OCI-LY3 (cell line): ENCODE results near the gene TAL1.
A peak's percentile ranks its signal among the peaks of the same experiment; 100 is the strongest.

Experiments used
- H2AFZ ChIP-seq: fragments of 200-600, 300-600 bp; shearing (Covaris generic); 2 replicates; pipeline ENCODE4 v1.6.0; 2014; ENCODE audit warnings: antibody characterized with exemption, low read depth, low read length
- H3K27ac ChIP-seq: fragments of 200-600, 300-600 bp; sonication (generic); 2 replicates; pipeline ENCODE4 v1.5.1; 2014; ENCODE audit warnings: mild to moderate bottlenecking, low read length, moderate library complexity, mixed read lengths
- H3K27me3 ChIP-seq: fragments of 200-600, 300-600 bp; sonication (generic); 2 replicates; pipeline ENCODE4 v1.6.1; 2014; ENCODE audit warnings: low read depth, low read length, mixed read lengths
- H3K36me3 ChIP-seq: fragments of 200-600, 300-600 bp; sonication (generic); replicated peaks from 2 replicates; pipeline ENCODE3; 2014; ENCODE audit warnings: low read depth, low read length, mixed read lengths
- H3K4me1 ChIP-seq: fragments of 300-600, 200-600 bp; sonication (generic); 2 replicates; pipeline ENCODE4 v1.6.1; 2014; ENCODE audit warnings: low read length, mixed read lengths
- H3K4me2 ChIP-seq: fragments of 200-600, 300-600 bp; sonication (generic); 2 replicates; pipeline ENCODE4 v1.6.1; 2014; ENCODE audit warnings: low read length, mixed read lengths
- H3K4me3 ChIP-seq: fragments of 300-600, 200-600 bp; sonication (generic); 2 replicates; pipeline ENCODE4 v1.5.1; 2014; ENCODE audit warnings: antibody characterized with exemption, mild to moderate bottlenecking, low read length, moderate library complexity
- H3K79me2 ChIP-seq: fragments of 300-600, 200-600 bp; shearing (Covaris generic); 2 replicates; pipeline ENCODE4 v1.6.1; 2014; ENCODE audit warnings: mild to moderate bottlenecking, low read length, mixed read lengths
- H3K9ac ChIP-seq: fragments of 300-600, 200-600 bp; shearing (Covaris generic); 2 replicates; pipeline ENCODE4 v1.6.0; 2014; ENCODE audit warnings: mild to moderate bottlenecking, low read length, moderate library complexity
- H3K9me3 ChIP-seq: fragments of 200-600, 300-600 bp; shearing (Covaris generic); 2 replicates; pipeline ENCODE4 v1.6.1; 2014; ENCODE audit warnings: low read length, mixed read lengths; ENCODE audit not compliant: insufficient read depth
- H4K20me1 ChIP-seq: fragments of 200-600, 300-600 bp; sonication (generic); 2 replicates; pipeline ENCODE4 v1.6.1; 2016; ENCODE audit warnings: low read length, mixed read lengths; ENCODE audit not compliant: insufficient read depth
- CTCF ChIP-seq: fragments of 200-600, 300-600 bp; sonication (generic); IDR thresholded peaks from 2 replicates; pipeline ENCODE4 v1.5.1; 2014; ENCODE audit warnings: antibody characterized with exemption, low read length, low read depth
- EZH2phosphoT487 ChIP-seq: fragments of 200-600 bp; shearing (Covaris generic); IDR thresholded peaks from 2 replicates; pipeline ENCODE4 v1.6.1; 2018; ENCODE audit warnings: antibody characterized with exemption, mixed run types, low read depth

TAL1 gene

DNA sequence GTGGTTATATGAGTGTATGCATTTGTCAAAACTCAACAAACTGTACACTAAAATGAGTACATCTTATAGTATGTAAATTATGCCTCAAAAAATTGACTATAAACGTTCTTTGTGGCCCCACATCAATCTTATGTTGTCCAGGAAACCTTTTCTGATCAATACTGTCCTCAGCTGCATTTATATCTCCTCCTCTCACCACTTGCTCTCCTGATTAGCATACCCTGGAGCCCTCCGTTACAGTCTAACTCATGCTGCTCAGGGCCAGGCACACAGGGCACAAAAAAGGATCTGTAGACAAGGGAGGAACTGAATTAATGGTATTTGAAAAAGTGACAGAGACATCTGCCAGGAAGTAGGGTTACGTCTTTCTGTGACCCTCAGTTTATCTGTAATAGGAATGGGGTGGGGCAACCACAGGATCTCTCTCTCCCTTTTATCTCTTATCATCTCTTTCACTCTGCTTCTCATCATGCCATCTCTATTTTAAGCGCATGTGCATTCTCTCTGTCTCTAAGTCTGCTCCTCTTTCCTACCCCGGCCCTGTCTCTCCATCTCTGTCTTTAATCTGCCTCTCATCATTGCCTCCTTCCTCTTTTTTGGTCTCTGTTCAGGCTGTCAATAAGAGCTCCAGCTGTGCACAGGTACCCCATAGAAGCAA lies 7.0 kb upstream of the TAL1 start:
- Histone ChIP-seq H4K20me1 (no peaks in the 10 kb centered on the region), H3K4me2 (peak overlapping the region; percentile 43), H3K9me3 (no peaks in the 10 kb centered on the region), H3K27ac (no peak overlapping the region), H3K4me1 (peaks cover 10% of the 10 kb centered on the region), H3K79me2 (no peaks in the 10 kb centered on the region), H3K36me3 (no peaks in the 10 kb centered on the region), H2AFZ (peak overlapping the region; percentile 46; the same call in 1 of the 2 replicates), H3K4me3 (0 out of 2 replicates have a peak overlapping the region, but pooled peaks have one; percentile 18), H3K9ac (no peak overlapping the region), H3K27me3 (no peaks in the 10 kb centered on the region)
- no peak for TF ChIP-seq CTCF
- no peak for TF ChIP-seq EZH2phosphoT487

DNA sequence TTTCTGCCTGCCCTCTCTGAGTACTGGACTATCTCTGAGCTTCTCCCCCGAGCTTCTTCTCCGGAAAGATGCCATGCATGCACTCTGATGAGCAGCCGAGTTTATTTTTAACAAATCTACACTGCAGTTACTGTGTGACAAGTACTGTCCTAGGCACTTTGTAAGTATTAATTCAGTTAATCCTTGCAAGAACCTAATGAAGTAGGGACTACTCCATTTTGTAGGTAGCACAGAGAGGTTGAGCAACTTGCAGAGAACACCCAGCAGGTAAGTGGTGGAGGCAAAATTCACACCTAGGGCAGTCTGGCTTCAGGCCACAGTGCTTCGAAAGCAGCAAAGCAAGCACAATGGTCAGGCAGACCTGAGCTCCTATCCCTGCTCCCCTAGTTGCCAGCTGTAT lies 3.8 kb upstream of the TAL1 start:
- Histone ChIP-seq H3K4me2 (no peak overlapping the region), H3K4me3 (no peak overlapping the region), H3K27me3 (no peaks in the 10 kb centered on the region), H3K79me2 (no peaks in the 10 kb centered on the region), H2AFZ (no peak overlapping the region), H3K4me1 (peaks cover 10% of the 10 kb centered on the region), H3K36me3 (no peaks in the 10 kb centered on the region), H3K9me3 (no peaks in the 10 kb centered on the region), H3K9ac (no peak overlapping the region), H3K27ac (no peak overlapping the region), H4K20me1 (no peaks in the 10 kb centered on the region)
- TF ChIP-seq EZH2phosphoT487 (no peak), CTCF (no peak)

DNA sequence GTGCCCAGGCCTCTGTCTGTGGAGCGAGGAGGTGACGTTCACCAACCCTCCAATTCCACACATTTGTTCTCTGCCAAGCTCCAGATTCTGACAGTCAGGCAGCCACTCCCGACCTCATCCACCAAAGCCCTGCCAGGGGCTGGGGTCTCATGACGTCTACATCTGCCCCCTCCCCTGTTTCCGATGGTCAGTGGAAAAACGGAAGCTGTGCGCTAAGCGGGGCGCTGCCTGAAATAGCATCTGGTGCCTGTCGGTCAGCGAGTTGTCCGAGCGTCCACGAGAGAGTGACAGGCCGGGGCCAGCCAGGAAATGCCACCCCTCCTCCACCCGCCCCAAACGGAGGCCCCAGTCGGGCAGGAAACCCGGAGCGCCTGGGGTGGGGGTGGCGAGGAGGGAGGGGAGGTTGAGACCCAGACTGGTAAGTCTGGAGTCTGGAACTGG lies 3.2 kb upstream of the TAL1 start:
- H3K9me3 ChIP-seq: no peaks in the 10 kb centered on the region
- no peak overlapping the region for H2AFZ ChIP-seq
- no peak overlapping the region for H3K4me2 ChIP-seq
- no peaks in the 10 kb centered on the region for H3K79me2 ChIP-seq
- no peak overlapping the region for H3K4me3 ChIP-seq
- peaks cover 10% of the 10 kb centered on the region for H3K4me1 ChIP-seq
- H4K20me1 ChIP-seq: no peaks in the 10 kb centered on the region
- no peak overlapping the region for H3K27ac ChIP-seq
- no peaks in the 10 kb centered on the region for H3K36me3 ChIP-seq
- H3K9ac ChIP-seq: no peak overlapping the region
- no peaks in the 10 kb centered on the region for H3K27me3 ChIP-seq
- TF ChIP-seq EZH2phosphoT487 (no peak), CTCF (no peak)

DNA sequence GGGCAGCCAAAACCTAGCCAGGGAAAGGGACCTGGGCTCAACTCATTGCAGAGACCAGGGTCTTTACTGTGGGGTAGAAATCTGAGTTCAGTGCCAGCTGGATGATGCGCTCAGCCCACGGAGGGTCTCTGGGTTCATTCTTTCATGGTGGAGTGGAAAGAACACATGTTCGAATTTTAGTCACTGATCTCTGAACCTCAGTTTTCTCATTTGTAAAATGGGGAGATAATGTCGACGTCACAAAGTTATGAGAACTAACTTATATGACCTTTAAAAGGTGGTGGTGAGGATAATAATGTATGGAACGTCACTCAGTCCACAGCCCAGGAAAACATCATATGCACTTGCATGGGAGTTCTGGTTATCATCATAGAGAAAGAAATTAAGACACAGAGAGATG lies 1.2 kb upstream of the TAL1 start:
- no peaks in the 10 kb centered on the region for H3K27me3 ChIP-seq
- H3K27ac ChIP-seq: no peak overlapping the region

More for the DNA sequence above, 1.2 kb upstream of the TAL1 start:
- H3K9me3 ChIP-seq: no peaks in the 10 kb centered on the region
- no peak overlapping the region for H2AFZ ChIP-seq
- no peak overlapping the region for H3K4me2 ChIP-seq
- no peak overlapping the region for H3K4me3 ChIP-seq
- H3K79me2 ChIP-seq: no peaks in the 10 kb centered on the region
- H3K9ac ChIP-seq: no peak overlapping the region
- H4K20me1 ChIP-seq: no peaks in the 10 kb centered on the region
- no peaks in the 10 kb centered on the region for H3K4me1 ChIP-seq
- TF ChIP-seq EZH2phosphoT487 (no peak), CTCF (no peak)
- H3K36me3 ChIP-seq: no peaks in the 10 kb centered on the region
